ENCODE measurements around the gene FECH.
A peak's percentile ranks its signal among the peaks of the same experiment; 100 is the strongest.
"Not testable (repeated sequence)": the region's sequence is repeated elsewhere in the genome, so short reads cannot be mapped to it uniquely, and the experiment has no call there.

Gene FECH

GRCh38 chr18:57527556-57528229 lies 58.8 kb downstream of the FECH start:
- no peak for DNase-seq

DNA sequence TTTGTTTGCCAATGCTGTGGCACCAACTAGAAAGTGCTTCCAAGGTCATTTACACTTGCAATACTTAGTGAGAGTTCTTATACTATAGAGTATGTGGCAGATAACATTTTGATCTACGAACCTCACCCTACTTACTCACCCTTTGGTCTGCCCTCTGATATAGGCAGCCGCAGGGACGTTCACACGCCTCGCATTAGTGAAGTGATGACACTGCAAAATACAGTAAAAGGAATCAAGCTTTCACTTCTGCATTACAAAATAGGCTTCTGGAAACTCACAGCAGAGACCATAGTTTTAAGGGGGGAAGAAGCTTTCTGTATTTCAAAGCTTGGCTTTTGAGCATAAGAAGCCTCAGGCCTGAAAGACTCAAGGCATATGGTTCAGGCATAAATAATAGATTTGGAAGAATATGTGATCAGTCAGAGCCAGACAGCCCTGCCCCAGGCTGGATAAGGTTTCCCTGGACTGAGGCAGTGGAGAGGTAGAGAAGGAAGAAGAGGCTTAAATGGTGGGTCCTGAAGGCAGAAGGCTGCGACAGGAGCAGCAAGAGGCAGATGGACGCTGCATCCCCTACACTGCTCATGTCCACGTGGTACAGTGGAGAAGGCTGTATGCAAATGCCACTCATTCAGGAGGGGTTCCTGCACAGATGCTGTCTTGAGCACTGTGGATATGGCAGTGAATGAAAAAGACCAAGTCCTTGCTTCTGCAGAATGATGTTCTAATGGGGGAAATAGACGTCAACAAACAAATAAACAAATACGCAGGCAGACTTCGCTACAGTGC lies 63.1 kb downstream of the FECH start:
- DNase-seq: peak; percentile 14

GRCh38 chr18:57522348-57522747 lies 64.2 kb downstream of the FECH start:
- DNase-seq: not testable (repeated sequence)

DNA sequence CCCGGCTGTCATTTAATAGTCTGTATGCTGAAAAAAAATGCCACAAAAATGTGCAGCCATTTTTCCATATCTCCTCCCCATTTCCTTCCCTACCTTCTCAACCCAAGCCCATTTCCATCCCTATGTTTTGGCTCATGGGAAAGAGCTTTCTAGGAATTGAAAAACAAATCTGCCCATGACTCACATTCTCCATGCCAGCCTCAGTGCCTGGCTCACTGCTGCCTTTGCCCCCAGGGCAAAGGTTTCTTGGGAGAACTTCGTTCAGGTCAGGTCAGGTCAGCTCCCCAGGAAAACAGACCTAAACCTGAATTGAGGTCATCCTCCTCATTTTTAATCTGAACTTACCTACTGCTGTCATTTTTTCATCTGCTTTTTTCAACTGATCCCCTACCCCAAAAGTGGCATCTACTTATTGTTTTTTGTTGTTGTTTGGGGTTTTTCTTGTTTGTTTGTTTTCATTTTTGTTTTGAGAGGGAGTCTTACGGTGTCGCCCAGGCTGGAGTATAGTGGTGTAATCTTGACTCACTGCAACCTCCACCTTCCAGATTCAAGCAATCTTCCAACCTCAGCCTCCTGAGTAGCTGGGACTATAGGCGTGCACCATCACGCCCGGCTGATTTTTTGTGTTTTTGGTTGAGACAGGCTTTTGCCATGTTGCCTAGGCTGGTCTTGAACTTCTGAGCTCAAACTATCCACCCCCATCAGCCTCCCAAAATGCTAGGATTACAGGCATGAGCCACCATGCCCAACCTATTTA lies 66.7 kb downstream of the FECH start:
- DNase-seq: no peak

- DNase-seq: no peak
These were observed 68.0 kb downstream of the FECH start for GRCh38 chr18:57518533-57518932.

- no peak for DNase-seq
These were observed 70.4 kb downstream of the FECH start for GRCh38 chr18:57516056-57516455.

DNA sequence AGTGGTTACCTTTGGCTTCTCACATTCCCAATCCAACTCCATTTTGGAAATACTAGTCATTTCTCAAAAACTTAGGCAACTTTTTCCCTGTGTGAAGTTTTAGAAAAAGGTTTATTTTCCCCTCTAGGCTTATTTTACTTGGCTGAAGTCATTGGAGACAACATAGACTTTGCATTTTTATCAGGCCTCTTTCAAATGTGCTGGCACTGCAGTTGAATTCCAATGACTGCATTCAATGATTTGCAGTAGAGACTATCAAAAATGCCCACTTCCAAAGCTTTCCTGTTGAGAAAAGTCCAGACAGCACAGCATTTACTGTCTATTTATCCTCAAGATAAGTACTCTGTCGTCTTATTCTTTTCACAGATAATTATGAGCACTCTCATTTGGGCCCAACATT lies 81.3 kb downstream of the FECH start:
- no peak for DNase-seq

DNA sequence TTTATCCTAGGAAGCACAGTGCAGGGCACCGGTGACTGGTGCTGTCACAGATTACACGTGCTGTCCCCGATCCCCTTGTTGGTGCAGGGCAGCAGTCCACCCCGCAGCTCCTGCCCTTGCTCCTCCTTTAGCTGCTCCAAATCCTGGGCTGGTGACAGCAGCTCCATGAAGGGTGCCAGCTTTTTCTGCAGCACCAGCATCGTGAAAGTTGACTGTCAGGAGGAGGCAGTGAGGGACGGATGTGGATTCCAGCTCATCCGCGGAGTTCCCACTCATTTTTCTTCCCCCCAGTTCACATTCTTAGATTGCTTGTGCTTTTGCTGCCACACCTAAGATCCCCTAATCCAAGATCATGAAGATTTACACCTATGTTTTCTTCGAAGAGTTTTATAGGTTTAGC lies 83.9 kb downstream of the FECH start:
- DNase-seq: no peak

- no peak for DNase-seq
These were observed 87.7 kb downstream of the FECH start for GRCh38 chr18:57498682-57499256.
